GM21447 (cell line): ENCODE data around the gene ENTR1.
"Not testable (repeated sequence)": the region's sequence is repeated elsewhere in the genome, so short reads cannot be mapped to it uniquely, and the experiment has no call there.

ENCODE experiments used
- ATAC-seq: cut with Tn5 transposase; IDR thresholded peaks from one replicate; pipeline ENCODE4 v1.9.1; 2021; ENCODE audit not compliant: unreplicated experiment

ENTR1 gene

DNA sequence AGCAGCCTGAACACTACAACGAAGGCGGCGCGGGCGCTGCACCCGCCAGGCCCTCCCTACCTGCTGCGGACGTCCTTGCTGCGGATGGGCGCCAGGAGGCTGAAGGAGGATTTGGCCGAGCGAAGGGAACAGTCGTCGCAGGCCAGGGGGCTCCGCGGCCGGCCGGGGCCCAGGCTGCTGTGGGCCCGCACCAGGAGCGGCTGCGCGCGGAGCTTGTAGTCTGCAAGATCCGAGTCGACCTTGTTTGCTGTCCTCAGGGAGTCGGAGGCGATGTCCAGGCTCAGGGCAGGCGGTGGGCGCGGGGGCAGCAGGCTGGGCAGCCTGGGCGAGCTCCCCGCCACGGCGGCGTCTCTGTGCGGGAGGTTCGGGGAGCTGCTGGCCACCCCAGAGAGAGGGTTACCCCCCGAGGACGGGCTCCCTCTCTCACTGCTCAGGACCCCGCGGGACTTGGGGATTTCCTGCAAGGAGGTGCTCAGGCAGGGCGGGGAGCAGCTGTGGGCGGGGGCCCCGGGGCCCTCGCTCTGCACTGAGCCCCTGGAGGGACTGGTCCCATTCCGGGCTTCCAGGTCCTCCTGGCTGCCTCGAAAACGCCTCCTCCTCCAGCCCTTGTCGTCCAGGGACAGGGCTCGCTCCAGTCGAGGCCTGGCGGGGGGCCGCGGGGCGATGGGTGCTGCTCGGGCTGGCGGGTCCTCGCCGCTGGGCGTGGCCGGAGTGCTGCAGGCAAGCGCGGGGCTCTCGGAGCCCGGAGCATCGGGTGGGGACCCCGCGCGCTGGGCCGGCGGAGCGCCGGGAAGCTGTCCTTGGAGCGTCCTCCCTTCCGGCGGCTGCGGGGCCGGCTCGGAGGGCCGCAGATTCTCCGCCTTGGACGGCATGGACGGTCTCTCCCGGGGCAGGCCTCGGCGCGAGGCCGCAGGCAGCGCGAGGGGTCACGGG lies 28.4 kb upstream of the ENTR1 start:
- ATAC-seq: peak; percentile 44

GRCh38 chr9:136437839-136438547 lies 27.6 kb upstream of the ENTR1 start:
- no peak for ATAC-seq

- no peak for ATAC-seq
Measured at GRCh38 chr9:136437430-136437829, 27.0 kb upstream of the ENTR1 start.

GRCh38 chr9:136436055-136436634 lies 25.7 kb upstream of the ENTR1 start:
- ATAC-seq: no peak

DNA sequence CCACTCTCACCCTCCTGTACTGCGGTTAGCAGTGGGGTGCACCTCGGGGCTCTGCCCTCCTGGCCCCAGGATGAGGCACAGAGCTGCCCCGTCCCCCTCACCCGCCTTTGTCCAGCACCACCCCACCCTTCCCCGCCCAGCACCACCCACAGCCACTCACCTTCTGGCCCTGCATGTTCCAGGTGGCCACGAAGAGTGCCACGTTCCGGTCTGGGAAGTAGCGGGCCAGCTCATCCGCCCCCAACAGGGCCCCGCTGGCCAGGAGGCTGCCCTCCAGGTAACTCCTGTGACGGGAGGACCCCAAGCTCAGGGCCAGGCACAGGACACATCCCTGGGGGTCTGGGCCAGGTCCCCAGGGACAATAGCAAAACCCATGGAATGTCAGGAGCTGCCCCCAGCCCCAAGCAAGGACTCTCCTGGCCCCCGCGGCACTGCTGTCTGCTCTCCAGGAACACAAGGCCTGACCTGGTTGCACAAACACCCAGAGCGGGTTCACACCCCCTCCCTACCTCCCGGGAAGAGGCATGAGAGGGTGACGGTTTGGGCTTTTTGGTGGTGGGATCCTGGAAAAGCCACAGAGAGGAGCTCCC lies 24.3 kb upstream of the ENTR1 start:
- ATAC-seq: no peak

DNA sequence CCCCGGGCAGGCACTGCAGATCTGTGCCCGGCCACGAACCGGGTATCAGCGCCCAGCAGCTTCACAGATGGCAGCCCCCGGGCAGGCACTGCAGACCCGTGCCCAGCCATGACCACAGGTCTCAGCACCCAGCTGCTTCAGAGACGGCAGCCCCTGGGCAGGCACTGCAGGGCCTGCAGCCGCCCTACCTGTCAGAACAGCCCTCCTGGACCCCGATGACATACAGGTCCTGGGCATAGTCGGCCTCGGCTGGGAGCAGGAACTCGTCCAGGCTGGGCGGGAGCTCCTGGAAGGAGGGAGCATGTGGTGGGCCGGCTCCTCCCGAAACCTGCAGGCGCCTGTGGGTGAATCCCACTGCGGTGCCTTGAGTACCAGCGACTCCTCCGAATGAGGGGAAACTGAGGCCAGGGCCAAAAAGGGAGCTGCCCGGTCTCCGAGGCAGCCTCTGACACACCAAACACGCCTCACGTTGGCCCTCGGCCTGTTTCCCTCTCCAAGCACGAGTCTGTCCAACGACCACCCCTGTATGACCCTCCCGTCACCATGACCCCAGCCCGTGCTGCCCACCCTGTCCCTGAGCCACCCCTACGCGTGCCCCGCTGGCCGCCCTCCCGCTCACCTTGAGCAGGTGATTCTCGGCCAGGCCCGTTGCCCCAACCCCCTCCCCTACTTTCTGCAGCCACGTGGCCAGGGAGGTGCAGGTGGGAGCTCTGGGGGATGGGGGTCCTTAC lies 23.6 kb upstream of the ENTR1 start:
- ATAC-seq: no peak

- ATAC-seq: no peak
Measured at GRCh38 chr9:136433043-136433715, 22.8 kb upstream of the ENTR1 start.

DNA sequence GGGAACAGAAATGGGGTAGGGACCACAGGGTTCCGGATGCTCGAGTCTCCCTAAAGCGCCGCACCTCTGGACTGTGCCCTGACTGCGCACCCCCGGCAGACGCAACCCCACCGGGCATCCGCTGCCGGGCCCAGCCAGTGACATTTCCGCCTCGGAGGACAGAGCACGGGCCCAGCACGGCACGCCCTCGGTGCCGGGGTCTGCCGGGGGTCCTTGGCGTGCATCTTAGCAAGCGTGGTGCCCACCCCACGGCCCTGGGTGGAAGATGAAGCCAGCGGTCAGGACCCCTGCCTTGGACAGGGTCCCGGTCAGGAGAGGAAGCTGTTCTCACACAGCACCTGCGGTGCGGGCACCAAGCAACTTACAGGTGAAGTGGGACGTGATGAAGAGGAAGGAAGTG lies 22.2 kb upstream of the ENTR1 start:
- no peak for ATAC-seq

DNA sequence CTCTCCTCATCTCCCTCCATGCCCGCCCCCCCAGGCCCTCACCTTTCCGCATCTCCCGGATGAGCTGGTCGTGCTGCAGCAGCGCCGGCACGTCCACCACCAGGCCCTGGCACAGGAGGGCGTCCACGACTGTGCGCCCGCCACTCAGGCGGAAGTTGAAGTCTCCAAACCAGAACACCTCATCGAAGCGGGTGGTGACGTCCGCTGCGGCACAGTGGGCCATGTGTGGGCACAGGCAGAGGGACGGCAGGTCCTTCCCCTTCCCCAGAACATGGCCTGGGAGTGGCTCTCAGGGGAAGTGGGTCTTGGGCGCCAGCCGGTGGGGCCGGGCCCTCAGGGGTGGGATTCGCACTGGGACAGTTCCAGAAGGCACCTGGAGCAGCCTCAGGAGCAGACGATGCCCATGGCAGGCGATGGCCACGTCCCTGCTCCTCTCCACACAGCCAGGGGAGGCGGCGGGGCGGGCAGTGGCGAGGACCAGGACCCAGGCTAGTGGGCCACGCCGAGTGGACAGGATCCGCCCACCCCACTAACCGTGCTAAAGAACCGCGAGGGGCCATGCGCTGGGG lies 21.5 kb upstream of the ENTR1 start:
- no peak for ATAC-seq

GRCh38 chr9:136430588-136431234 lies 20.3 kb upstream of the ENTR1 start:
- ATAC-seq: no peak

DNA sequence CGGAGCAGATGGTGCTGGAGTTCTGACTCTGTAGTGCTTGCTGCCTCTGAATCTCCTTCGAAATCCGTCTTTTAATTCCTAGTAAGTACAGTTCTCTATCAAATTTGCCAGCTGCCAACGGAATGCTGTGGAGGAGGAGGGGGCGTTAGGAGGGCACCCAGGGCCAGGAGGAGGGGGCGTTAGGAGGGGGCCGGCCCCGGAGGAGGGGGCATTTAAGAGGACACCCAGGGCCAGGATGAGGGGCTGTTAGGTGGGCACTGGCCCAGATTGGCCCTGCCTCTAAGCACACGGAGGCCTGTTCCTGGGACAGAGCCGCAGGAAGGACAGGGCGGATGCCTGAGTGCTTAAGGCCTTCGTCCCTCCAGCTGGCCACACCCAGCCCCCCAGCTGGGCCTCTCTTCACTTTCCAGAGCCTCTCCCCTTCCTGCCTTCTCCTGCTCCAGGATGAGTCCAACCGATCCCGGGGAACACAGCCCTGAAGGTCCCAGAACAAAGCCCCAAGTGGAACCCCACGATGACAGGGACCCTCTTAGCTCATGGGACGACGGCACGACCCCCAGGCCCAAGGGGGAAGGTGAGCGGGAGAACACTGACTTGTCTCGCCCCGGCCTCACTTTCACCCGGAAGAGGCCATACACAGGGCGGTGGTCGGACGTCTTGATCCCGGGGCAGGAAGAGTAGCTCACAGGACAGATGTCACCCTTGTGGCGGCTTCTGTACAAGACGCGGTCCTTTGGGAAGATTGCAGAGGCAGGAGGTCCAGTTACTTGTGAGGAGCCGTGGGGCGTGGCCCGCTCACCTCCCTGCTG lies 19.5 kb upstream of the ENTR1 start:
- no peak for ATAC-seq

- ATAC-seq: no peak
Measured at GRCh38 chr9:136429075-136429628, 18.7 kb upstream of the ENTR1 start.

GRCh38 chr9:136426787-136427186 lies 16.4 kb upstream of the ENTR1 start:
- no peak for ATAC-seq

- not testable (repeated sequence) for ATAC-seq
Measured at GRCh38 chr9:136425367-136425766, 15.0 kb upstream of the ENTR1 start.

DNA sequence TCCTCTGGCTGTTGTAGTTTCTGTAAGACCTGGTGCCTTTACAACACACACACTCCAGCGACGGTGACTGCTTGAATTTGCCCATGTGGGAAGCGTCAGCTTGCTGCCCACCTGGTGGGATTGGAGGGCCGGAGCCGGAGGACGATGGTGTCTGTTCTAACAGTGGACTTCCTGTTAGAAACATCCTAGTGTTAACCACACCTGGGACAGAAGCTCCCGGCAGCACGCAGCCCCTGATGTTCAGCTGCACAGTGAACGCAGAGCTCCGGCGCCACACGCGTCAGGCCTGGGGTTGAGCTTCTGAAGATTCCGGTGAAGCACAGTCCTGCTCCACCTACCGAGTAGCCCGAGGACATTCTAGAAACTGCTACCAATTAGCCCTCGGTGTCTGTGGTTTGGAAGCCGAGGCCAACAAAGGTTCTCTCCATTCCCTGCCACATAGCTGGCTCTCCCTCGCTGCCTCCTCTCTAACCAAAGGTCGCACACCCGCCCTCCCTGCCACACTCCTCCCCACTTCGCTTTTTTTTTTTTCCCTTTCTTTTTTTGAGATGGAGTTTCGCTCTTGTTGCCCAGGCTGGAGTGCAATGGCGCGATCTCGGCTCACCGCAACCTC lies 14.4 kb upstream of the ENTR1 start:
- no peak for ATAC-seq

DNA sequence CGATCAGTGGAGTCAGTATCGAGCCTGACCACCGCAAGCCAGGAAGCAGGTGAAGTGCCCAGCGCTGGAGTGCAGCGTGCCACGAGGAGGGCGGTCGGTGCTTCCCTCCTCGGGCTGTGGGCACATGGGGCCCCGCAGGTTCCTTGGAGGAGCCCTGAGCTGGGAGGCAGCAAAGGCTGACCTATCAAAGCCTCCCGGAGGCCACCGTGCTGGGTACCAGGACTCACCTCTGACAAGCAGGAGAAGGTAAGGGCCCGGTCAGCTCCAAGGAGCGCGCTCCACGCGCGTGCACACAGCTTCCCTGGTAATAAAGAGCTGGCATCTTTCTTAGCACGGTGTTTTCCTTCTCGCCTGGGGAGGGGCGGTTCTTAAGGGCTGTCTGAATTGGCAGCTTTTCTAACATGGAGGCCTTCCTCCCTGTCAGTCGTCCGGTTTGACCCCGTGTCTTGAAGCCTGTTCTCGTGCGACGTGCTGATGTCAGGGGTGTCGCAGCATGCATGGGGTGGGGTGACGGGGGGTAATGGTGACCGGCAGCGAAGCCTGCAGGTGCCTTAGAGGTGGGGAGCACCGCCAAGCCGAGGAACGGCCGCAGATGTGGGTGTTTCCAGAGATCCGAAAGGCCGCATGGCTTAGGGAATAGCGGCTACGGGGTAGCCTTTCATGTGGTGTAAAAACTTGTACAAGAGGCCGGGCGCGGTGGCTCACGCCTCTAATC lies 13.2 kb upstream of the ENTR1 start:
- ATAC-seq: no peak

- ATAC-seq: no peak
Measured at GRCh38 chr9:136422876-136423275, 12.5 kb upstream of the ENTR1 start.
